Activated naive CD4-positive, alpha-beta T cell treated with anti-CD3 and anti-CD28 coated beads for 36 hours (primary cell): Measurements from ENCODE around the gene MZF1. TPM values are rescaled to one million over a fixed set of nuclear protein-coding genes. Genes with fewer than 3 reads are reported as not detected.

Experiments
- microRNA-seq: library from miRNA; unstranded; fragments of <30 nt; microRNA quantifications from one replicate; pipeline ENCODE4 v1.2.0, GENCODE V29; 2022; ENCODE audit warnings: borderline microRNAs expressed, borderline replicate concordance
- total RNA-seq, 2 experiments: library from RNA; stranded (reverse); gene quantifications; one replicate each; pipeline ENCODE4 v1.2.3, GENCODE V29; 2021

The MZF1 gene
- total RNA-seq, 2 experiments from 2014 or later = 13.3 to 13.4 TPM

Small RNA genes within 50 kb of the gene (microRNA-seq; reads per million reads assigned to microRNA genes)
- 6.0 reads per million, percentile 7 among the genes with 10 or more reads in this experiment for gene MIR6807

Other genes with a start within 250 kb of the MZF1 start
- 1 to 10 TPM; 1.2 to 1.3 TPM for gene ZSCAN22, start 246.3 kb downstream of the MZF1 start, total RNA-seq
- gene A1BG, start 219.8 kb downstream of the MZF1 start, total RNA-seq = 1 to 10 TPM; 6.1 to 7.4 TPM
- gene ZNF497, start 210.6 kb downstream of the MZF1 start, total RNA-seq = under 1 TPM; 0.40 to 0.41 TPM
- gene ZNF837, start 192.3 kb downstream of the MZF1 start, total RNA-seq = 1 to 10 TPM; 1.7 to 1.9 TPM
- gene RPS5, start 186.1 kb downstream of the MZF1 start, total RNA-seq = 1,000 to 10,000 TPM; 1,806 to 1,853 TPM
- under 1 TPM in 1 of 2 experiments, not detected in 1; 0.32 TPM for gene RNF225, start 177.7 kb downstream of the MZF1 start, total RNA-seq
- gene ZNF584, start 164.7 kb downstream of the MZF1 start, total RNA-seq = 1 to 10 TPM; 3.4 to 4.8 TPM
- gene ZNF132, start 133.2 kb downstream of the MZF1 start, total RNA-seq = 1 to 10 TPM; 2.8 to 2.9 TPM
- 1 to 10 TPM; 5.8 to 6.2 TPM for gene ZNF324B, start 121.7 kb downstream of the MZF1 start, total RNA-seq
- 1 to 10 TPM; 2.4 to 3.0 TPM for gene ZNF324, start 106.3 kb downstream of the MZF1 start, total RNA-seq
- gene ZNF446, start 97.0 kb downstream of the MZF1 start, total RNA-seq = 1 to 10 TPM; 2.6 to 2.9 TPM
- gene SLC27A5, start 61.3 kb downstream of the MZF1 start, total RNA-seq = 10 to 100 TPM; 13.8 to 14.4 TPM
- 1 to 10 TPM; 5.5 to 6.0 TPM for gene ZBTB45, start 53.5 kb downstream of the MZF1 start, total RNA-seq
- gene TRIM28, start 29.3 kb downstream of the MZF1 start, total RNA-seq = 100 to 1,000 TPM; 475 to 483 TPM
- gene CHMP2A, start 18.2 kb downstream of the MZF1 start, total RNA-seq = 100 to 1,000 TPM; 109 to 111 TPM
- 10 to 100 TPM; 91.4 to 93.6 TPM for gene UBE2M, start 14.7 kb downstream of the MZF1 start, total RNA-seq